ENCODE measurements around the gene ANKRD1.
"Not testable (repeated sequence)": the region's sequence is repeated elsewhere in the genome, so short reads cannot be mapped to it uniquely, and the experiment has no call there.

ANKRD1 gene

DNA sequence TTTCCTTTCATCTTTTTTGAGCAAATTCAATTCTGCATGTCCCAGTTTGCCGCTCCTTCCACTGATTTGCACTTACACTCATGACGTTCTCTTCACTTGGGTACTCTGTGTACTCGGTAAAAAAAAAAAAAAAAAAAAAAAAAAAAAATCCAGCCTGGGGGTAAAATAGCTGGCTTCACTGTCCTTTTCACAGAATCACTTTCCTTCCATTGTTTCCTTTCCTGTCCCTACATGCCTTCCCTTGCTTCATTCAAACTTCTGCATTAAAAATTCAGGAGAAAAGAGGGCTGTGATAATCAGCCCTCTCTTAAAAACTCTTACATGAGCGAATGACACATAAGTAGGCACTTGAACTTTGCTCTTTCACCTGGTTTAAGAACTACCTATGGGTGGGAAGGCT is 8.7 kb downstream of the ANKRD1 start:
- no peak for DNase-seq (ENCODE audit: low spot score)

DNA sequence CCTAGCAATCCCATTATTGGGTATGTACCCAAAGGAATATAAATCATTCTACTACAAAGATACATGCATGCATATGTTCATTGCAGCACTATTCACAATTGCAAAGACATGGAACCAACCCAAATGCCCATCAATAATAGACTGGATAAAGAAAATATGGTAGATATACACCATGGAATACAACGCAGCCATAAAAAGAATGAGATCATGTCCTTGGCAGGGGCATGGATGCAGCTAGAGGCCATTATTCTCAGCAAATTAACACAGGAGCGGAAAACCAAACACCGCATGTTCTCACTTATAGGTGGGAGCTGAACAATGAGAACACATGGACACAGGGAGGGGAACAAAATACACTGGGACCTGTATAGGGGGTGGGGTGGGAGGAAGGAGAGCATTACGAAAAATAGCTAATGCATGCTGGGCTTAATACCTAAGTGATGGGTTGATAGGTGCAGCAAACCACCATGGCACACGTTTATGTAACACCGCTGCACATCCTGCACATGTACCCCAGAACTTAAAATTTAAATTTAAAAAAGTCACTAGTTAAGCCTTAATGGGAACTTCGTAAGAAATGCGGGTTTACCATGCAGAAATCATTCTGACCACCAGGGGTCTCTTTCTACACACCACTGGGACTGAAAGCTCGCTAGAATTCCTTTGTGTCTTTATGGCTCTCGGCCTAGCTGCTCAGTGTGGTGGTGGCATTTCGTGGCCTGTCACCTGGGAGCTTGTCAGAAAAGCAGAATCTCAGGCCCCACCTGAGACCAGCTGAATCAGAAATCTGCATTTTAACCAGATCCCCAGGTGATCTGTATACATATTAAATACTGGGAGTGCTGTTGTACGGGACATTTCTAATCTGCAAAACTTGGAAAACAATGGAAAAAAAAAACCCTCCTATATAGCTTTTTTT is 9.5 kb downstream of the ANKRD1 start:
- peak; percentile 46 for DNase-seq (ENCODE audit: low spot score)

DNA sequence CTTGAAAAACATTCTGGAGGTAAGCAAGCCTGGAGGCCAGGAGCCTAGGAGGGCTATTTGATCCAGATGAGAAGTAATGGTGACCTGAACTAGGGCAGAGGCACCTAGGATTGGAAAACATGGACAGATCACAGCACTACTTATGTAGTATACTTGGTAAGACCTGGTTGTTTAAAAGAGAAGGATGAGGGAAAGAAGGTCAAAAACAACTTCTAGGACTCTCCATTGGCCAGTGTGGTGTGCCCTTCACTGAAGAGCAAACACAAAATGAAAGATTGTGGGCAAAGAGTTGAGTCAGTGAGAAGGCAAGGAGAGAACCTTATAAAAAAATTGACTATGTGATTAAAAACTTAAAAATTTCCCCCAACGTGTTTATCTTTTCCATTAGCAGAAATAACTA is 14.3 kb downstream of the ANKRD1 start:
- no peak for DNase-seq (ENCODE audit: low spot score)

- DNase-seq (ENCODE audit: low spot score): no peak
These were observed 15.0 kb downstream of the ANKRD1 start for GRCh38 chr10:90905925-90906324.

GRCh38 chr10:90896916-90897315 is 24.0 kb downstream of the ANKRD1 start:
- not testable (repeated sequence) for DNase-seq (ENCODE audit: low spot score)

GRCh38 chr10:90893190-90893589 is 27.7 kb downstream of the ANKRD1 start:
- no peak for DNase-seq (ENCODE audit: low spot score)

GRCh38 chr10:90890347-90890746 is 30.5 kb downstream of the ANKRD1 start:
- no peak for DNase-seq (ENCODE audit: low spot score)

GRCh38 chr10:90889636-90890035 is 31.3 kb downstream of the ANKRD1 start:
- no peak for DNase-seq (ENCODE audit: low spot score)

DNA sequence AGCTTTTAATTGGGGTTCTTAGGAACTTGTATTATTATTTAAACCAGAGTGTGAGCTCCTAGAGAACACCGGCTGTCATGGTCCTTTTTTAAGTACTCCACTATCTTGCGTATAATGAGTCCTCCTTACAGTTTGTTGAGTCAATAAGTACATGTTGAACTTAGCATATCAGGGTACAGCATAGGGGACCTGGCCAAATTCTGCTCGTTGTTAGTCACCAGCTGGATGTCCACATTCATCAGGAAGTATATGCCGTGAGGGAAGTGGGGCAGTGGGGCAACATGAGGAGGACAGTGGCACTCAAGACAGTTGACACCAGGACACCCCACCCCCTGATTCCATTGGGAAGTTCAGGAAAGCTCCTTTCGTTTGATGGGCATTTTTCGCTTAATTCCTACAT is 32.5 kb downstream of the ANKRD1 start:
- no peak for DNase-seq (ENCODE audit: low spot score)

- DNase-seq (ENCODE audit: low spot score): no peak
These were observed 33.3 kb downstream of the ANKRD1 start for GRCh38 chr10:90887555-90887954.

- DNase-seq (ENCODE audit: low spot score): no peak
These were observed 35.7 kb downstream of the ANKRD1 start for GRCh38 chr10:90885176-90885575.

DNA sequence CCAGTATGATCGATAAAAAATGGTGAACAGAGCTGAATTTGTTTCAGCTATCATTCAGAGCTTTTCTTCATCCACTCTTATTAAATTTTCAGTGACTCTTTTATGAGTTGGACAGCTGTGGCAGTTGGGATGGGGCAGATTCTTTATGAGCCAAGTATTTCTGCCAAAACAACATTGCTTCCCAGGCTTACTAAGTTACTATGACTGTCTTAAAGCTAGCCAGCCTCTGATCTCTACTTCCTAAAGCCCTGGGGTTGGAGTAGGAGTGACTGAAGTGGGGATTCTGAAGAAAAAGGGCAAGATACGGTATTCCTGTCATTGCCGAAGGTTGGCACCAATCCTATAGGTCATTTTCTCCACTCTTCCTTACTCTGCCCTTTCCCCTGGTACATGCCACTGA is 36.5 kb downstream of the ANKRD1 start:
- no peak for DNase-seq (ENCODE audit: low spot score)

- peak; percentile 12 for DNase-seq (ENCODE audit: low spot score)
These were observed 40.7 kb downstream of the ANKRD1 start for GRCh38 chr10:90880059-90880719.

- DNase-seq (ENCODE audit: low spot score): no peak
These were observed 41.8 kb downstream of the ANKRD1 start for GRCh38 chr10:90879062-90879461.

DNA sequence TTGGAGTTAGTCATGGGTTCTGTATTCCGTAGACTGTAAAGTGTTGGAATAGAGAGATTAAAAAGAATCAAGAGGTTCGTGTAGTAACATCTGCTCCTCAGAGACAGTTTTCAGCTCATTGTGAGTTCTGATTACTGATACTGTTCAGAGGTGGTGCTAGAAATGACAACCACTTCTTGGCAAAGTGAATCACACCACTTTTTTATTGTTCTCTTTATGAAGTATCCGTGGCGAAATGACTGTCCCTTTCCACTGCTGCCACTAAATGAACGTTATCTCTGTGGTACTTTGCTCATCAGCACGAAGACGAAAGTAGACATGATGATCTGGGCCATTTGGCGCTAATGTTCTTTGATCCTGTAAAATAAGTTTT is 48.3 kb downstream of the ANKRD1 start:
- no peak for DNase-seq (ENCODE audit: low spot score)

GRCh38 chr10:90871766-90872647 is 48.9 kb downstream of the ANKRD1 start, which contains the start of gene RPP30:
RPP30 (plus strand) TSS chr10:90871974; CDS start chr10:90871987, 13 bp downstream.
- peak; percentile 75 for DNase-seq (ENCODE audit: low spot score)

DNA sequence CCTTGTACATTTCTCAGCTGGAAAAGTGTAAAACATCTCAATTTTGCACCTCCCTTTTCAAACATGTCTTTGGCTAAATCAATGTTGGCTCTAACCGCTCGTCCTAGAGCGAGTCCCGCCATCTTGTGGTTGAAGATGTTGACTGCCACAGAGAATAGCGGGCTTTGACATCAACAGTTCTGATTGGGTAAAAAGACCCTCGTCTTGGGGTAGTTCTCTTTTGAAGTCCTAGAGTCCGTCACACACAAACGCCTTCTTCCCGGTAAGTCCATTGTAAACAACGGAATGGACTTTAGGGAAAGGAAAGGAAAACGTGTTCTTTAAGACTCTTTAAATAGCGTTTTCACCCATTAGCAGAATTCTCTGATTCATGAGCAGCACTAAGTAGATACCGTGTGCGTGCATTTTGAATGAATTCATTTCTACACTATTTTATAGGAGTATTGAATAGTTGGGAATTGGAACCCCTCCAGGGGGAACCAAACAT is 49.6 kb downstream of the ANKRD1 start:
- DNase-seq (ENCODE audit: low spot score): peak; percentile 40

- no peak for DNase-seq (ENCODE audit: low spot score)
These were observed 54.8 kb downstream of the ANKRD1 start for GRCh38 chr10:90866050-90866598.

- DNase-seq (ENCODE audit: low spot score): no peak
These were observed 55.5 kb downstream of the ANKRD1 start for GRCh38 chr10:90865401-90865800.

- DNase-seq (ENCODE audit: low spot score): no peak
These were observed 57.9 kb downstream of the ANKRD1 start for GRCh38 chr10:90862908-90863514.
